Omental fat pad (tissue), 4 donors: ENCODE measurements around the gene IDH3G. TPM values are rescaled to one million over a fixed set of nuclear protein-coding genes. Genes with fewer than 3 reads are reported as not detected.

Experiments
- ATAC-seq: fragments of 150-250 bp; one replicate; pipeline ENCODE4 v1.9.1; 2016; ENCODE audit warnings: mild to moderate bottlenecking, moderate library complexity; ENCODE audit not compliant: low FRiP score
- DNase-seq: peaks from one replicate; pipeline ENCODE4 v3.0.0-alpha.2; 2019; ENCODE audit warnings: low spot score
- CTCF ChIP-seq, 3 donors: fragments of 450-650 bp; IDR thresholded peaks; one replicate each; pipeline ENCODE4 v1.5.1; 2016 to 2017; ENCODE audit warnings: antibody characterized with exemption in 3 of 3, mild to moderate bottlenecking in 3 of 3, moderate library complexity in 2 of 3
- total RNA-seq, 4 donors: library from RNA; depleted of rRNA; stranded (reverse); fragments of >200 nt; gene quantifications; one replicate each; pipeline ENCODE4 v1.1.0, GENCODE V29; 2016

Gene IDH3G
- total RNA-seq, 4 donors from 2014 or later, result 71.9 to 119 (median 89.7) TPM

GRCh38 chrX:153772316-153773217 lies 21.6 kb downstream of the IDH3G start:
- no peak for DNase-seq
- no peak for ATAC-seq
- TF ChIP-seq CTCF (IDR thresholded peaks at IDR 0.05), result no peak

GRCh38 chrX:153771415-153772315 lies 22.5 kb downstream of the IDH3G start:
- TF ChIP-seq CTCF (IDR thresholded peaks at IDR 0.05), result no peak
- ATAC-seq (no peak), DNase-seq (no peak)

GRCh38 chrX:153770601-153771414 lies 23.4 kb downstream of the IDH3G start:
- DNase-seq (no peak), ATAC-seq (no peak)
- no peak for TF ChIP-seq CTCF (IDR thresholded peaks at IDR 0.05)

- no peak for ATAC-seq
- DNase-seq, result no peak
- TF ChIP-seq CTCF (IDR thresholded peaks at IDR 0.05), result no peak
Measured at GRCh38 chrX:153769865-153770600, 24.1 kb downstream of the IDH3G start.

- ATAC-seq, result no peak
- no peak for DNase-seq
- no peak for TF ChIP-seq CTCF (IDR thresholded peaks at IDR 0.05)
Measured at GRCh38 chrX:153769158-153769864, 24.9 kb downstream of the IDH3G start.
